ENCODE results near the gene CENPQ.

- TF ChIP-seq CTCF (IDR thresholded peaks at IDR 0.05) (no peak), EP300 (IDR thresholded peaks at IDR 0.05) (no peak)
These were observed 9.9 kb upstream of the CENPQ start for GRCh38 chr6:49453221-49453620.

All from ovary (tissue), 3 donors.